T-helper 2 cell treated with Interferon-gamma antibody and Interleukin-4, amounts not matched to agents 5 μg/mL and 100 μg/mL, for 36 hours (primary cell): ENCODE measurements around the gene FOXJ3.

Experiments
- DNase-seq: peaks from one replicate; pipeline ENCODE4 v3.0.0; 2021; ENCODE audit warnings: low spot score
- H3K27ac Mint-ChIP-seq: one replicate; pipeline ENCODE4 v1.8.0; 2021; ENCODE audit warnings: mild to moderate bottlenecking, mixed read lengths
- H3K27me3 Mint-ChIP-seq: one replicate; pipeline ENCODE4 v1.8.0; 2021; ENCODE audit warnings: low read depth, mixed read lengths
- H3K36me3 Mint-ChIP-seq: one replicate; pipeline ENCODE4 v1.8.0; 2021; ENCODE audit warnings: low read depth, mixed read lengths
- H3K4me1 Mint-ChIP-seq: one replicate; pipeline ENCODE4 v1.8.0; 2021; ENCODE audit warnings: low read depth, mixed read lengths
- H3K4me3 Mint-ChIP-seq: one replicate; pipeline ENCODE4 v1.8.0; 2022; ENCODE audit warnings: mild to moderate bottlenecking, moderate library complexity, mixed read lengths
- H3K9me3 Mint-ChIP-seq: one replicate; pipeline ENCODE4 v1.8.0; 2021; ENCODE audit warnings: mixed read lengths

Gene FOXJ3

GRCh38 chr1:42266253-42267135 lies 68.5 kb downstream of the FOXJ3 start:
- no peak overlapping the region for H3K4me3 Mint-ChIP-seq
- H3K4me1 Mint-ChIP-seq = peaks cover 1% of the 10 kb centered on the region
- no peak for DNase-seq
- no peaks in the 10 kb centered on the region for H3K9me3 Mint-ChIP-seq
- H3K27me3 Mint-ChIP-seq = no peaks in the 10 kb centered on the region
- no peak overlapping the region for H3K27ac Mint-ChIP-seq
- peaks cover 19% of the 10 kb centered on the region for H3K36me3 Mint-ChIP-seq

- DNase-seq = no peak
- H3K36me3 Mint-ChIP-seq = peaks cover 22% of the 10 kb centered on the region
- peaks cover 8% of the 10 kb centered on the region for H3K4me1 Mint-ChIP-seq
- no peaks in the 10 kb centered on the region for H3K9me3 Mint-ChIP-seq
- H3K4me3 Mint-ChIP-seq = no peak overlapping the region
- no peak overlapping the region for H3K27ac Mint-ChIP-seq
- H3K27me3 Mint-ChIP-seq = no peaks in the 10 kb centered on the region
Observed at GRCh38 chr1:42264511-42265190, 70.4 kb downstream of the FOXJ3 start.

- H3K27ac Mint-ChIP-seq = no peak overlapping the region
- H3K27me3 Mint-ChIP-seq = no peaks in the 10 kb centered on the region
- peaks cover 21% of the 10 kb centered on the region for H3K36me3 Mint-ChIP-seq
- peaks cover 15% of the 10 kb centered on the region for H3K4me1 Mint-ChIP-seq
- DNase-seq = no peak
- H3K9me3 Mint-ChIP-seq = no peaks in the 10 kb centered on the region
- no peak overlapping the region for H3K4me3 Mint-ChIP-seq
Observed at GRCh38 chr1:42263019-42263418, 72.0 kb downstream of the FOXJ3 start.

GRCh38 chr1:42260376-42261070 lies 74.5 kb downstream of the FOXJ3 start:
- peaks cover 32% of the 10 kb centered on the region for H3K36me3 Mint-ChIP-seq
- no peak overlapping the region for H3K4me3 Mint-ChIP-seq

GRCh38 chr1:42259739-42260064 lies 75.3 kb downstream of the FOXJ3 start:
- Mint-ChIP-seq H3K27ac (peak overlapping the region; percentile 8), H3K27me3 (no peaks in the 10 kb centered on the region), H3K36me3 (peaks cover 34% of the 10 kb centered on the region), H3K4me3 (no peak overlapping the region), H3K9me3 (peaks cover 5% of the 10 kb centered on the region), H3K4me1 (peaks cover 17% of the 10 kb centered on the region)
- DNase-seq = no peak

More at GRCh38 chr1:42260376-42261070, 74.5 kb downstream of the FOXJ3 start:
- no peak overlapping the region for H3K27ac Mint-ChIP-seq
- no peaks in the 10 kb centered on the region for H3K27me3 Mint-ChIP-seq
- H3K9me3 Mint-ChIP-seq = no peaks in the 10 kb centered on the region
- no peak for DNase-seq
- peaks cover 17% of the 10 kb centered on the region for H3K4me1 Mint-ChIP-seq

- DNase-seq = no peak
- Mint-ChIP-seq H3K27me3 (no peaks in the 10 kb centered on the region), H3K4me1 (peaks cover 17% of the 10 kb centered on the region), H3K4me3 (no peak overlapping the region), H3K36me3 (peaks cover 29% of the 10 kb centered on the region), H3K27ac (peak overlapping the region; percentile 8), H3K9me3 (peaks cover 5% of the 10 kb centered on the region)
Observed at GRCh38 chr1:42259059-42259738, 75.8 kb downstream of the FOXJ3 start.

- Mint-ChIP-seq H3K27me3 (no peaks in the 10 kb centered on the region), H3K9me3 (peaks cover 5% of the 10 kb centered on the region), H3K4me1 (peaks cover 17% of the 10 kb centered on the region), H3K27ac (no peak overlapping the region), H3K36me3 (peaks cover 23% of the 10 kb centered on the region), H3K4me3 (no peak overlapping the region)
- DNase-seq = no peak
Observed at GRCh38 chr1:42258218-42258617, 76.8 kb downstream of the FOXJ3 start.

GRCh38 chr1:42251042-42251441 lies 84.0 kb downstream of the FOXJ3 start:
- Mint-ChIP-seq H3K36me3 (peaks cover 37% of the 10 kb centered on the region), H3K4me3 (no peak overlapping the region)

GRCh38 chr1:42250164-42250563 lies 84.9 kb downstream of the FOXJ3 start:
- Mint-ChIP-seq H3K9me3 (peaks cover 19% of the 10 kb centered on the region), H3K4me1 (no peaks in the 10 kb centered on the region)

More at GRCh38 chr1:42251042-42251441, 84.0 kb downstream of the FOXJ3 start:
- DNase-seq = no peak
- H3K27me3 Mint-ChIP-seq = no peaks in the 10 kb centered on the region
- no peaks in the 10 kb centered on the region for H3K4me1 Mint-ChIP-seq
- peaks cover 18% of the 10 kb centered on the region for H3K9me3 Mint-ChIP-seq
- H3K27ac Mint-ChIP-seq = no peak overlapping the region

GRCh38 chr1:42240966-42241755 lies 93.9 kb downstream of the FOXJ3 start:
- DNase-seq = no peak
- Mint-ChIP-seq H3K4me3 (no peak overlapping the region), H3K27me3 (no peaks in the 10 kb centered on the region), H3K9me3 (peaks cover 63% of the 10 kb centered on the region), H3K36me3 (peaks cover 74% of the 10 kb centered on the region), H3K4me1 (peaks cover 7% of the 10 kb centered on the region), H3K27ac (no peak overlapping the region)

More at GRCh38 chr1:42250164-42250563, 84.9 kb downstream of the FOXJ3 start:
- Mint-ChIP-seq H3K27ac (no peak overlapping the region), H3K27me3 (no peaks in the 10 kb centered on the region), H3K36me3 (peaks cover 37% of the 10 kb centered on the region), H3K4me3 (no peak overlapping the region)
- DNase-seq = no peak

- no peaks in the 10 kb centered on the region for H3K27me3 Mint-ChIP-seq
- H3K27ac Mint-ChIP-seq = no peak overlapping the region
- DNase-seq = no peak
- no peak overlapping the region for H3K4me3 Mint-ChIP-seq
- H3K9me3 Mint-ChIP-seq = peaks cover 65% of the 10 kb centered on the region
- H3K36me3 Mint-ChIP-seq = peaks cover 66% of the 10 kb centered on the region
- H3K4me1 Mint-ChIP-seq = peaks cover 7% of the 10 kb centered on the region
Observed at GRCh38 chr1:42239555-42239954, 95.5 kb downstream of the FOXJ3 start.

- no peak for DNase-seq
- Mint-ChIP-seq H3K4me3 (no peak overlapping the region), H3K27me3 (no peaks in the 10 kb centered on the region), H3K9me3 (peaks cover 66% of the 10 kb centered on the region), H3K4me1 (peaks cover 7% of the 10 kb centered on the region), H3K27ac (no peak overlapping the region), H3K36me3 (peaks cover 62% of the 10 kb centered on the region)
Observed at GRCh38 chr1:42239041-42239440, 96.0 kb downstream of the FOXJ3 start.

- H3K4me3 Mint-ChIP-seq = no peak overlapping the region
- peaks cover 4% of the 10 kb centered on the region for H3K36me3 Mint-ChIP-seq
- no peak overlapping the region for H3K27ac Mint-ChIP-seq
- H3K9me3 Mint-ChIP-seq = peaks cover 12% of the 10 kb centered on the region
- no peaks in the 10 kb centered on the region for H3K27me3 Mint-ChIP-seq
- DNase-seq = no peak
- no peaks in the 10 kb centered on the region for H3K4me1 Mint-ChIP-seq
Observed at GRCh38 chr1:42231253-42231652, 103.8 kb downstream of the FOXJ3 start.
